Measurements from ENCODE around the gene FAM135A.
"Not testable (repeated sequence)": the region's sequence is repeated elsewhere in the genome, so short reads cannot be mapped to it uniquely, and the experiment has no call there.

The FAM135A gene

GRCh38 chr6:70459235-70459634 is 45.9 kb downstream of the FAM135A start:
- H3K36me3 ChIP-seq (ENCODE audit: insufficient read depth, insufficient read length, low read length): no peaks in the 10 kb centered on the region
- H3K9ac ChIP-seq (ENCODE audit: insufficient read length, low read depth): no peak overlapping the region
- DNase-seq (ENCODE audit: low read depth, low spot score): no peak
- no peaks in the 10 kb centered on the region for H3K4me1 ChIP-seq (ENCODE audit: insufficient read depth, insufficient read length)
- no peak for TF ChIP-seq YY1 (IDR thresholded peaks at IDR 0.05; ENCODE audit: insufficient read depth, insufficient read length)
- no peak for TF ChIP-seq SUZ12 (IDR thresholded peaks at IDR 0.05; ENCODE audit: extremely low read depth, insufficient read depth, insufficient read length)
- TF ChIP-seq ZNF274 (IDR thresholded peaks at IDR 0.05; ENCODE audit: low read depth, low read length): no peak
- no peak overlapping the region for H3K4me3 ChIP-seq (ENCODE audit: insufficient read length, low read depth)
- H3K27me3 ChIP-seq (ENCODE audit: insufficient read depth, insufficient read length): no peaks in the 10 kb centered on the region
- no peaks in the 10 kb centered on the region for H3K9me3 ChIP-seq (ENCODE audit: insufficient read depth, low read length)

GRCh38 chr6:70459699-70460098 is 46.4 kb downstream of the FAM135A start:
- not testable (repeated sequence) for H3K4me1 ChIP-seq (ENCODE audit: insufficient read depth, insufficient read length); DNase-seq (ENCODE audit: low read depth, low spot score); H3K9ac ChIP-seq (ENCODE audit: insufficient read length, low read depth); H3K9me3 ChIP-seq (ENCODE audit: insufficient read depth, low read length); H3K4me3 ChIP-seq (ENCODE audit: insufficient read length, low read depth); H3K27me3 ChIP-seq (ENCODE audit: insufficient read depth, insufficient read length); H3K36me3 ChIP-seq (ENCODE audit: insufficient read depth, insufficient read length, low read length)

GRCh38 chr6:70470016-70470415 is 56.7 kb downstream of the FAM135A start:
- TF ChIP-seq ZNF274 (IDR thresholded peaks at IDR 0.05; ENCODE audit: low read depth, low read length) (no peak), YY1 (IDR thresholded peaks at IDR 0.05; ENCODE audit: insufficient read depth, insufficient read length) (no peak), SUZ12 (IDR thresholded peaks at IDR 0.05; ENCODE audit: extremely low read depth, insufficient read depth, insufficient read length) (no peak)
- H3K4me1 ChIP-seq (ENCODE audit: insufficient read depth, insufficient read length): no peaks in the 10 kb centered on the region
- H3K27me3 ChIP-seq (ENCODE audit: insufficient read depth, insufficient read length): no peaks in the 10 kb centered on the region

GRCh38 chr6:70470510-70470909 is 57.2 kb downstream of the FAM135A start:
- H3K27me3 ChIP-seq (ENCODE audit: insufficient read depth, insufficient read length): not testable (repeated sequence)

More at GRCh38 chr6:70470016-70470415, 56.7 kb downstream of the FAM135A start:
- DNase-seq (ENCODE audit: low read depth, low spot score): no peak
- H3K9me3 ChIP-seq (ENCODE audit: insufficient read depth, low read length): no peaks in the 10 kb centered on the region
- no peak overlapping the region for H3K4me3 ChIP-seq (ENCODE audit: insufficient read length, low read depth)
- peaks cover 6% of the 10 kb centered on the region for H3K36me3 ChIP-seq (ENCODE audit: insufficient read depth, insufficient read length, low read length)
- H3K9ac ChIP-seq (ENCODE audit: insufficient read length, low read depth): no peak overlapping the region

GRCh38 chr6:70474751-70475150 is 61.4 kb downstream of the FAM135A start:
- TF ChIP-seq ZNF274 (IDR thresholded peaks at IDR 0.05; ENCODE audit: low read depth, low read length) (no peak), SUZ12 (IDR thresholded peaks at IDR 0.05; ENCODE audit: extremely low read depth, insufficient read depth, insufficient read length) (no peak), YY1 (IDR thresholded peaks at IDR 0.05; ENCODE audit: insufficient read depth, insufficient read length) (no peak)
- peak; percentile 70 for DNase-seq (ENCODE audit: low read depth, low spot score)
- no peak overlapping the region for H3K9ac ChIP-seq (ENCODE audit: insufficient read length, low read depth)
- H3K4me3 ChIP-seq (ENCODE audit: insufficient read length, low read depth): no peak overlapping the region
- H3K27me3 ChIP-seq (ENCODE audit: insufficient read depth, insufficient read length): no peaks in the 10 kb centered on the region
- H3K4me1 ChIP-seq (ENCODE audit: insufficient read depth, insufficient read length): no peaks in the 10 kb centered on the region
- no peaks in the 10 kb centered on the region for H3K9me3 ChIP-seq (ENCODE audit: insufficient read depth, low read length)
- H3K36me3 ChIP-seq (ENCODE audit: insufficient read depth, insufficient read length, low read length): peaks cover 15% of the 10 kb centered on the region

More at GRCh38 chr6:70470510-70470909, 57.2 kb downstream of the FAM135A start:
- H3K36me3 ChIP-seq (ENCODE audit: insufficient read depth, insufficient read length, low read length); H3K9me3 ChIP-seq (ENCODE audit: insufficient read depth, low read length); DNase-seq (ENCODE audit: low read depth, low spot score); H3K4me3 ChIP-seq (ENCODE audit: insufficient read length, low read depth); H3K4me1 ChIP-seq (ENCODE audit: insufficient read depth, insufficient read length); H3K9ac ChIP-seq (ENCODE audit: insufficient read length, low read depth): not testable (repeated sequence)

GRCh38 chr6:70479236-70479635 is 65.9 kb downstream of the FAM135A start:
- Histone ChIP-seq H3K27me3 (ENCODE audit: insufficient read depth, insufficient read length) (no peaks in the 10 kb centered on the region), H3K9me3 (ENCODE audit: insufficient read depth, low read length) (no peaks in the 10 kb centered on the region), H3K9ac (ENCODE audit: insufficient read length, low read depth) (no peak overlapping the region), H3K36me3 (ENCODE audit: insufficient read depth, insufficient read length, low read length) (peaks cover 15% of the 10 kb centered on the region), H3K4me3 (ENCODE audit: insufficient read length, low read depth) (no peak overlapping the region), H3K4me1 (ENCODE audit: insufficient read depth, insufficient read length) (no peaks in the 10 kb centered on the region)
- TF ChIP-seq YY1 (IDR thresholded peaks at IDR 0.05; ENCODE audit: insufficient read depth, insufficient read length) (no peak), ZNF274 (IDR thresholded peaks at IDR 0.05; ENCODE audit: low read depth, low read length) (no peak), SUZ12 (IDR thresholded peaks at IDR 0.05; ENCODE audit: extremely low read depth, insufficient read depth, insufficient read length) (no peak)
- no peak for DNase-seq (ENCODE audit: low read depth, low spot score)

GRCh38 chr6:70486638-70487037 is 73.3 kb downstream of the FAM135A start:
- not testable (repeated sequence) for H3K36me3 ChIP-seq (ENCODE audit: insufficient read depth, insufficient read length, low read length); H3K4me3 ChIP-seq (ENCODE audit: insufficient read length, low read depth); H3K27me3 ChIP-seq (ENCODE audit: insufficient read depth, insufficient read length); H3K9ac ChIP-seq (ENCODE audit: insufficient read length, low read depth); DNase-seq (ENCODE audit: low read depth, low spot score); H3K4me1 ChIP-seq (ENCODE audit: insufficient read depth, insufficient read length)
- peaks cover 19% of the 10 kb centered on the region for H3K9me3 ChIP-seq (ENCODE audit: insufficient read depth, low read length)

GRCh38 chr6:70489364-70489763 is 76.1 kb downstream of the FAM135A start:
- H3K4me1 ChIP-seq (ENCODE audit: insufficient read depth, insufficient read length): no peaks in the 10 kb centered on the region
- no peak overlapping the region for H3K9ac ChIP-seq (ENCODE audit: insufficient read length, low read depth)
- H3K9me3 ChIP-seq (ENCODE audit: insufficient read depth, low read length): peaks cover 19% of the 10 kb centered on the region
- H3K4me3 ChIP-seq (ENCODE audit: insufficient read length, low read depth): no peak overlapping the region
- no peaks in the 10 kb centered on the region for H3K27me3 ChIP-seq (ENCODE audit: insufficient read depth, insufficient read length)
- no peaks in the 10 kb centered on the region for H3K36me3 ChIP-seq (ENCODE audit: insufficient read depth, insufficient read length, low read length)
- DNase-seq (ENCODE audit: low read depth, low spot score): no peak
- TF ChIP-seq SUZ12 (IDR thresholded peaks at IDR 0.05; ENCODE audit: extremely low read depth, insufficient read depth, insufficient read length) (no peak), YY1 (IDR thresholded peaks at IDR 0.05; ENCODE audit: insufficient read depth, insufficient read length) (no peak), ZNF274 (IDR thresholded peaks at IDR 0.05; ENCODE audit: low read depth, low read length) (no peak)
